Natural killer cell (primary cell): Measurements from ENCODE around the gene ERF. TPM values are rescaled to one million over a fixed set of nuclear protein-coding genes. Genes with fewer than 3 reads are reported as not detected.

Source experiments
- ATAC-seq, 3 donors: fragments of 150-1000 bp in 2 of 3; fragments of 200-7000 bp in 1 of 3; cut with Tn5 transposase; 1 replicate in 1 of 3; 2 replicates in 2 of 3; pipeline ENCODE4 v1.10.0; 2021; ENCODE audit warnings: mild to moderate bottlenecking in 2 of 3, moderate library complexity in 2 of 3
- DNase-seq, 2 donors: peaks; one replicate each; pipeline versions ENCODE4 v3.0.0 to v3.0.0-alpha.2; 2013 to 2021; ENCODE audit warnings: mixed read lengths in 1 of 2
- H3K27ac ChIP-seq: one replicate; pipeline ENCODE4 v1.5.1; 2013; ENCODE audit warnings: mild to moderate bottlenecking, low read length
- H3K27me3 ChIP-seq: one replicate; pipeline ENCODE4 v1.6.1; 2013; ENCODE audit warnings: low read length; ENCODE audit not compliant: control insufficient read depth, insufficient read depth
- H3K36me3 ChIP-seq: one replicate; pipeline ENCODE4 v1.6.1; 2013; ENCODE audit warnings: low read length; ENCODE audit not compliant: control insufficient read depth, insufficient read depth
- H3K4me1 ChIP-seq: one replicate; pipeline ENCODE4 v1.6.1; 2013; ENCODE audit warnings: low read length; ENCODE audit not compliant: control insufficient read depth, insufficient read depth
- H3K4me3 ChIP-seq: one replicate; pipeline ENCODE4 v1.5.1; 2013; ENCODE audit warnings: low read length
- H3K9me3 ChIP-seq: one replicate; pipeline ENCODE4 v1.6.1; 2013; ENCODE audit warnings: low read length; ENCODE audit not compliant: control insufficient read depth, insufficient read depth
- H3K27ac Mint-ChIP-seq, 2 donors: one replicate each; pipeline ENCODE4 v1.8.0; 2022; ENCODE audit warnings: mild to moderate bottlenecking in 2 of 2, mixed read lengths in 2 of 2, moderate library complexity in 1 of 2
- H3K27me3 Mint-ChIP-seq, 2 donors: one replicate each; pipeline ENCODE4 v1.8.0; 2022; ENCODE audit warnings: low read depth in 2 of 2, mixed read lengths in 2 of 2
- H3K36me3 Mint-ChIP-seq: one replicate; pipeline ENCODE4 v1.8.0; 2022; ENCODE audit warnings: mixed read lengths
- H3K4me1 Mint-ChIP-seq, 2 donors: one replicate each; pipeline ENCODE4 v1.8.0; 2022; ENCODE audit warnings: mixed read lengths in 2 of 2
- H3K4me3 Mint-ChIP-seq: one replicate; pipeline ENCODE4 v1.8.0; 2022; ENCODE audit warnings: mild to moderate bottlenecking, moderate library complexity, mixed read lengths
- H3K9me3 Mint-ChIP-seq, 2 donors: one replicate each; pipeline ENCODE4 v1.8.0; 2022; ENCODE audit warnings: mixed read lengths in 2 of 2
- CTCF ChIP-seq: fragments of 200-600 bp; IDR thresholded peaks from one replicate; pipeline ENCODE4 v1.8.0; 2022; ENCODE audit warnings: antibody characterized with exemption
- WGBS: methylation state at CpG from one replicate; pipeline ENCODE4 v1.1.7; 2013; ENCODE audit warnings: missing lambda C conversion rate; ENCODE audit not compliant: insufficient coverage; 5-methylcytosine and 5-hydroxymethylcytosine counted together
- intact Hi-C: fragments of 100-400 bp; cut with micrococcal nuclease; formaldehyde crosslinking; loops from one replicate; pipeline ENCODE4 v1.14.2; 2022
- total RNA-seq, 4 donors: library from RNA; stranded (reverse); fragments of 120-200 nt in 1 of 4; gene quantifications; one replicate each; pipeline versions ENCODE4 v1.2.3 to v1.2.4, GENCODE V29; 2013 to 2022

ERF gene
- total RNA-seq, 3 donors from 2014 or later (not counting 1 experiment from before 2014, with no cell fraction given): 58.3 to 115 (median 75.6) TPM

- Mint-ChIP-seq H3K4me3 (no peak overlapping the region), H3K4me1 (peaks cover 27 to 35% of the 10 kb centered on the region in 2 donors), H3K27ac (no peak overlapping the region), H3K9me3 (no peaks in the 10 kb centered on the region), H3K36me3 (no peaks in the 10 kb centered on the region), H3K27me3 (no peaks in the 10 kb centered on the region)
- Histone ChIP-seq H3K9me3 (no peaks in the 10 kb centered on the region), H3K4me3 (peak overlapping the region; percentile 52), H3K36me3 (peaks cover 17% of the 10 kb centered on the region), H3K27me3 (no peaks in the 10 kb centered on the region), H3K27ac (peak overlapping the region; percentile 99), H3K4me1 (peaks cover 67% of the 10 kb centered on the region)
- DNase-seq (peak; percentile 91 to 97), ATAC-seq (peak; percentile 63 to 86 (median 72))
- no peak for TF ChIP-seq CTCF
- intact Hi-C loops: loop anchor here (1.0 to 5.0 kb wide), 5 partner anchors 15 to 151 kb away; partner anchors contain the start of genes GSK3A, MEGF8 and POU2F2
- WGBS: under 1% methylated on average over 61 of the region's 74 CpGs
Observed at GRCh38 chr19:42283188-42284065, 28.5 kb upstream of the ERF start.

- no peaks in the 10 kb centered on the region for H3K9me3 ChIP-seq
- no peak for ATAC-seq
- Mint-ChIP-seq H3K36me3 (no peaks in the 10 kb centered on the region), H3K4me3 (peak overlapping the region; percentile 83), H3K9me3 (no peaks in the 10 kb centered on the region), H3K4me1 (peaks cover 31 to 38% of the 10 kb centered on the region in 2 donors), H3K27ac (no peak overlapping the region), H3K27me3 (no peaks in the 10 kb centered on the region)
- WGBS: 28% methylated on average over 3 of the region's 4 CpGs
- peak; percentile 43 to 70 for DNase-seq
- H3K27me3 ChIP-seq: no peaks in the 10 kb centered on the region
- no peak overlapping the region for H3K4me3 ChIP-seq
- H3K27ac ChIP-seq: peak overlapping the region; percentile 99
- TF ChIP-seq CTCF: no peak
- intact Hi-C loops: loop anchor here (1.0 to 5.0 kb wide), 5 partner anchors 15 to 150 kb away; partner anchors contain the start of genes GSK3A, MEGF8 and POU2F2
- H3K36me3 ChIP-seq: peaks cover 11% of the 10 kb centered on the region
- H3K4me1 ChIP-seq: peaks cover 71% of the 10 kb centered on the region
Observed at GRCh38 chr19:42282819-42283187, 27.9 kb upstream of the ERF start.

GRCh38 chr19:42281827-42282762 lies 27.2 kb upstream of the ERF start:
- ATAC-seq (no peak), DNase-seq (no peak)
- no peak for TF ChIP-seq CTCF
- H3K27ac ChIP-seq: peak overlapping the region; percentile 99
- 38% methylated on average over 7 of the region's 7 CpGs for WGBS
- intact Hi-C loops: loop anchor here (2.0 to 5.0 kb wide), 3 partner anchors 65 to 149 kb away; partner anchors contain the start of genes DEDD2 and POU2F2
- H3K4me3 Mint-ChIP-seq: peak overlapping the region; percentile 83
- H3K27me3 ChIP-seq: no peaks in the 10 kb centered on the region
- H3K27me3 Mint-ChIP-seq: no peaks in the 10 kb centered on the region
- H3K4me1 ChIP-seq: peaks cover 71% of the 10 kb centered on the region
- H3K36me3 Mint-ChIP-seq: no peaks in the 10 kb centered on the region
- no peaks in the 10 kb centered on the region for H3K9me3 ChIP-seq
- H3K36me3 ChIP-seq: peaks cover 4% of the 10 kb centered on the region
- no peak overlapping the region for H3K27ac Mint-ChIP-seq
- H3K4me3 ChIP-seq: no peak overlapping the region
- H3K9me3 Mint-ChIP-seq: no peaks in the 10 kb centered on the region
- H3K4me1 Mint-ChIP-seq: peaks cover 31 to 38% of the 10 kb centered on the region in 2 donors
